Renal pelvis (tissue), 12 donors: Measurements from ENCODE around the gene ZNF732. TPM values are rescaled to one million over a fixed set of nuclear protein-coding genes. Genes with fewer than 3 reads are reported as not detected.
"Not testable (repeated sequence)": the region's sequence is repeated elsewhere in the genome, so short reads cannot be mapped to it uniquely, and the experiment has no call there.

ENCODE experiments used
- DNase-seq: peaks from one replicate; pipeline ENCODE4 v3.0.0-alpha.2; 2013
- long read RNA-seq, 16 experiments: transcript quantifications; one replicate each; lab custom pipeline, GENCODE V29; 2026
- polyA plus RNA-seq, 3 donors: library from polyadenylated mRNA; unstranded; fragments of 120-200 nt; gene quantifications; one replicate each; pipeline ENCODE4 v1.2.1, GENCODE V29; 2013; ENCODE audit not compliant: insufficient read length in 3 of 3

Gene ZNF732
- polyA plus RNA-seq: 1 to 10 TPM; 2.4 to 3.8 (median 3.6) TPM
- long read RNA-seq, donor 1: 0 reads
- long read RNA-seq, donor 2: 0 reads
- long read RNA-seq, donor 3: 0 reads
- long read RNA-seq, donor 4: 0 reads
- long read RNA-seq, donor 5: 0 reads
- long read RNA-seq, donor 6, partial matches to known transcripts: 0 of 1 reads
- long read RNA-seq, donor 6, other reads (novel, unspliced or antisense): 0 of 1 reads
- long read RNA-seq, donor 7: 0 reads
- long read RNA-seq, donor 8: 0 reads
- long read RNA-seq, donor 9: 0 reads
- long read RNA-seq, donor 10: 0 reads
- long read RNA-seq, donor 11: 0 reads
- long read RNA-seq, donor 12, partial matches to known transcripts: 10 of 11 reads
- long read RNA-seq, donor 12, other reads (novel, unspliced or antisense): 0 of 11 reads
- long read RNA-seq, donor 13, partial matches to known transcripts: 0 of 1 reads
- long read RNA-seq, donor 13, other reads (novel, unspliced or antisense): 0 of 1 reads
- long read RNA-seq, donor 14: 0 reads
- long read RNA-seq, donor 15, partial matches to known transcripts: 0 of 1 reads
- long read RNA-seq, donor 15, other reads (novel, unspliced or antisense): 0 of 1 reads
- long read RNA-seq, donor 16, partial matches to known transcripts: 8 of 8 reads
- long read RNA-seq, donor 16, other reads (novel, unspliced or antisense): 0 of 8 reads

GRCh38 chr4:304969-305680 is at the start of gene ZNF732:
TSS of gene ZNF732 (minus strand) at chr4:305474. CDS start at chr4:305310, 164 bp downstream.
- peak; percentile 85 for DNase-seq

- DNase-seq: no peak
Observed at GRCh38 chr4:340011-340410, 34.7 kb upstream of the ZNF732 start.

- DNase-seq: no peak
Observed at GRCh38 chr4:338759-339097, 33.5 kb upstream of the ZNF732 start.

GRCh38 chr4:337932-338758 is 32.9 kb upstream of the ZNF732 start:
- peak; percentile 40 for DNase-seq

GRCh38 chr4:337143-337931 is 32.1 kb upstream of the ZNF732 start, which contains the start of gene ZNF141:
TSS of gene ZNF141 (plus strand) at chr4:337814. CDS start at chr4:337984, 170 bp downstream.
- peak; percentile 99 for DNase-seq

DNA sequence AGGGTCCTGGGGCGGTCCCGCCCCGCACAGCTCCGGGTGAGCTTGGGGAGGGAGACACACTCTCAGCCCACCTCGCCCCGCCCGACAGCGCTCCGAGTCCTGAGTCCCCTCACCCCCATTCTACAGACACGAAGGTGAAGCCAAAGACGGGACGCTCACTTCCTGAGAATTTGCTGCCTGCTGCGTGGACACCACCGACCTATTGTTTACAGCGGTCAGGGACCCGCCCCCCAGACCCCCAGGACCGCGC is 31.5 kb upstream of the ZNF732 start:
- peak; percentile 35 for DNase-seq

- no peak for DNase-seq
Observed at GRCh38 chr4:336099-336892, 31.0 kb upstream of the ZNF732 start.

GRCh38 chr4:335515-335914 is 30.2 kb upstream of the ZNF732 start:
- DNase-seq: no peak

- no peak for DNase-seq
Observed at GRCh38 chr4:328729-329128, 23.5 kb upstream of the ZNF732 start.

DNA sequence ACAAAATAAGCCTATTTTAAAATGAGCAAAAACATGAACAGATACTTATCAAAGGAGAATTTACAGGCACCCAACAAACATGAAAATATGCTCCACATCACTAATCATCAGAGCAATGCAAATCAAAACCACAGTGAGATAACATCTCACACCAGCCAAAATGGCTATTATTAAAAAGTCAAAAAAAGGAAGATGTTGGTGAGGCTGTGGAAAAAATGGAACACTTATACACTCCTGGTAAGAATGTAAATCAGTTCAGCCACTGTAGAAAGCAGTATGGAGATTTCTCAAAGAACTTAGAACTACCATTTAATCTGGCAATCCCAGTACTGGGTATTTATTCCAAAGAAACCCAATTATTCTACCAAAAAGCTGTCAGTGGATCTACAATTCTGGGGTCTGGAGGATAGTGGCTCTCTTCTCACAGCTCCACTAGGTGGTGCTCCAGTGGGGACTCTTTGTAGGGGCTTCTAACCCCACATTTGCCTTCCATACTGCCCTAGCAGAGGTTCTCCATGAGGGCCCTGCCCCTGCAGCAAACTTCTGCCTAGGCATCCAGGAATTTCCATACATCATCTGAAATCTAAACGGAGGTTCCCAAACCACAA is 9.1 kb upstream of the ZNF732 start:
- DNase-seq: no peak

- no peak for DNase-seq
Observed at GRCh38 chr4:309807-310206, 4.5 kb upstream of the ZNF732 start.

GRCh38 chr4:306551-306961 is 1.3 kb upstream of the ZNF732 start:
- no peak for DNase-seq

- not testable (repeated sequence) for DNase-seq
Observed at GRCh38 chr4:304516-304915, 758 bp downstream of the ZNF732 start.

- no peak for DNase-seq
Observed at GRCh38 chr4:302381-302780, 2.9 kb downstream of the ZNF732 start.

DNA sequence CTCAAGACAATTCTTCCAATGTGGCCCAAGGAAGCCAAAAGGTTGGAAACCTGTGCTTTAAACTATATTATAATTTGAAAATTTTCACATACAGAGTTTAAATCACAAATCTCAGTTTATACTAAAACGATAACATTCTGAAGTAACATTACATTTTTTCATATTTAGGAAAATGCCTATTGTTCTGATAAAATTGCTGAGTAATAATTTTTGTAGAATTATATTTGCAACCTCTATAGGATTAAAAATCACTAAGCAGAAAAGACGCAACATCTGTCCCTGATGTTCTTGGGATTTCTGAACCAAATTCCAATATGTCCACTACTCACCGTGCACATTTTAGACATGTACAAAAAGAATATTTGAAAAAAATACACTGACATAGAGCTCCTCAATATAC is 10.5 kb downstream of the ZNF732 start:
- no peak for DNase-seq

DNA sequence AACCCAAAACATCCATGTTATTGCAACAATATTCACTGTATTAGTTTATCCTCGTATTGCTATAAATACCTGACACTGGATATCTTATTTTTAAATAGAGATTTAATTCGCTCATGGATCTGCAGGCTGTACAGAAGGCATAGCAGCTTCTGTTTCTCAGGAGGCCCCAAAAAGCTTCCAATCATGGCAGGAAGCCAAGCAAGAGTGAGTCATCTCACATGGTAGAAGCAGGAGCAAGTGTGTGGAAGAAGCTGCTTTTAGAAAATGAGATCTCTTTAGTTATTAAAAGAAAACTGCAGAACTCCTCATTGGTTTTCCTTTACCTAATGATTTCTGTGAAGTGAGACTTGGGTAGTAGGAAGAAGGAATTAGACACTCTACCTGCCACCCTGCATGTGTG is 16.4 kb downstream of the ZNF732 start:
- DNase-seq: no peak

- DNase-seq: no peak
Observed at GRCh38 chr4:273309-274017, 31.8 kb downstream of the ZNF732 start.

DNA sequence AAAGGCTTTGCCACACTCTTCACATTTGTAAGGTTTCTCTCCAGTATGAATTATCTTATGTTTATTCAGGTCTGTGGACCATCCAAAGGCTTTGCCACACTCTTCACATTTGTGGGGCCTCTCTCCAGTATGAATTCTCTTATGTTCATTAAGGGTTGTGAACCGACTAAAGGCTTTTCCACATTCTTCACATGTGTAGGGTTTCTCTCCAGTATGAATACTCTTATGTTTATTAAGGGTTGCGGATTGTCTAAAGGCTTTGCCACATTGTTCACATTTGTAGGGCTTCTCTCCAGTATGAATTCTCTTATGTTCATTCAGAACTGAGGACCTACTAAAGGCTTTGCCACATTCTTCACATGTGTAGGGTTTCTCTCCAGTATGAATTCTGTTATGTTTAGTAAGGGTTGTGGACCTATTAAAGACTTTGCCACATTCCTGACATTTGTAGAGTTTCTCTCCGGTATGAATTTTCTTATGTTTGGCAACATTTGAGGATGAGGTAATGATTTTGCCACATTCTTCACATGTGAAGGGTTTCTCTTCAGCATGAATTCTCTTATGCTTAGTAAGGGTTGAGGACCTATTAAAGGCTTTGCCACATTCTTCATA is 33.7 kb downstream of the ZNF732 start:
- DNase-seq: no peak

- not testable (repeated sequence) for DNase-seq
Observed at GRCh38 chr4:259240-259639, 46.0 kb downstream of the ZNF732 start.
